ENCODE data around the gene ZCCHC14. TPM values are rescaled to one million over a fixed set of nuclear protein-coding genes. Genes with fewer than 3 reads are reported as not detected.

ZCCHC14 gene
- total and polyA plus RNA-seq, 2 experiments from 2014 or later: 7.9 to 23.2 TPM

GRCh38 chr16:87375426-87376135 is 117.2 kb downstream of the ZCCHC14 start:
- H3K27ac ChIP-seq: peak overlapping the region; percentile 26
- no peaks in the 10 kb centered on the region for H3K27me3 ChIP-seq
- peaks cover 7% of the 10 kb centered on the region for H3K4me1 ChIP-seq (ENCODE audit: low read depth)
- no peaks in the 10 kb centered on the region for H3K36me3 ChIP-seq
- DNase-seq (ENCODE audit: low read depth in 1 of 2, low spot score in 1 of 2): no peak
- H3K9me3 ChIP-seq (ENCODE audit: low read depth): no peaks in the 10 kb centered on the region
- H3K4me3 ChIP-seq: no peak overlapping the region
- no peak for TF ChIP-seq CTCF (IDR thresholded peaks at IDR 0.05; ENCODE audit: low read depth, low read length)

DNA sequence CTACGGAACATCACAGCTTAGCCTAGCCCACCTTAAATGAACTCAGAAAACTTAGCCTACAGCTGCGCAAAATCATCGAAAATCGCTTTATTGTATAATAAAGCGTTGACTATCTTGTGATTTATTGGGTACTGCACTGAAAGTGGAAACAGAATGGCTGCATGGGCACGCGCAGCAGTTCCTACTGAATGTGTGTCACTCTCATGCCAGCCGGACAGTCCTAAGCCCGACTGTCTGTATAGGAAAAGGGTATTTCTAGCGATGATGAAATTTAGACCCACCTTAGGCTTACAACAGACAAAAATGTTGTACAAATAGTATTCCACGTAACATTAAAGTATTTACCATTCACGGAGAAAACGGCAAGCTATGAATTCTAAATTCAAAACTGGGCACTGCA is 118.5 kb downstream of the ZCCHC14 start:
- Histone ChIP-seq H3K27ac (no peak overlapping the region), H3K27me3 (no peaks in the 10 kb centered on the region), H3K4me1 (ENCODE audit: low read depth) (peaks cover 7% of the 10 kb centered on the region), H3K9me3 (ENCODE audit: low read depth) (no peaks in the 10 kb centered on the region), H3K4me3 (no peak overlapping the region), H3K36me3 (no peaks in the 10 kb centered on the region)
- TF ChIP-seq CTCF (IDR thresholded peaks at IDR 0.05; ENCODE audit: low read depth, low read length): no peak
- DNase-seq (ENCODE audit: low read depth in 1 of 2, low spot score in 1 of 2): no peak

GRCh38 chr16:87372305-87372704 is 120.5 kb downstream of the ZCCHC14 start:
- H3K27me3 ChIP-seq: no peaks in the 10 kb centered on the region
- TF ChIP-seq CTCF (IDR thresholded peaks at IDR 0.05; ENCODE audit: low read depth, low read length): no peak

DNA sequence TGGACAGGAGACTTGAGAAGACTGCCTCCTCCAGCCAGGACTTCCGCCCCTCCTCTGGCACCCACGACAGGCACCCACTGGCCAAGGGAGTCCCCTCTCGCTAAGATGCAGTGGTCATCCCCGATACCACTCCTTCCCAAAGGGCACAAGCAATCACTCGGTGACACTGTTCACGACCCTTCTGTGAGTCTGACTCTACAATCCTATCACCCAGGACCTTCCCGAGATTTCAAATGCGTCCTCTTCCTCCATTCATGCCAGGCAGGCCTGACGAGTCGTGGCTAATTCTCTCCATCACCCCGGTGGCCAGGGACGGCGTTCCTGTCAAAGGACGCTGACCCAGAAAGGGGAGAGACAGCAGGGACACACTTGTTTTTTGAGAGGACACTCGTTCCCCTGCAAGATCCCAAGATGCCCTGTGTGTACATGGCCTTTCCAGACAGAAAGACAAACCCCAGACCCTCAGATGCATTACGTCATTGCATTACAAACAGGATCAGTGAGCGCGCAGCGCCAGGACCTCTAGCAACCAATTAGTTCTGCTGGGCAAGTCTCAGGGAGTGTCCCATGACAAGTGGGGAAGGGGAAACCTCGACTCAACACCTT is 121.5 kb downstream of the ZCCHC14 start:
- Histone ChIP-seq H3K4me3 (no peak overlapping the region), H3K27ac (no peak overlapping the region), H3K4me1 (ENCODE audit: low read depth) (peaks cover 7% of the 10 kb centered on the region), H3K36me3 (no peaks in the 10 kb centered on the region), H3K9me3 (ENCODE audit: low read depth) (no peaks in the 10 kb centered on the region), H3K27me3 (no peaks in the 10 kb centered on the region)
- no peak for TF ChIP-seq CTCF (IDR thresholded peaks at IDR 0.05; ENCODE audit: low read depth, low read length)
- DNase-seq (ENCODE audit: low read depth in 1 of 2, low spot score in 1 of 2): no peak

More at GRCh38 chr16:87372305-87372704, 120.5 kb downstream of the ZCCHC14 start:
- H3K27ac ChIP-seq: no peak overlapping the region
- H3K4me1 ChIP-seq (ENCODE audit: low read depth): peaks cover 7% of the 10 kb centered on the region
- H3K9me3 ChIP-seq (ENCODE audit: low read depth): no peaks in the 10 kb centered on the region
- H3K36me3 ChIP-seq: no peaks in the 10 kb centered on the region
- no peak overlapping the region for H3K4me3 ChIP-seq
- no peak for DNase-seq (ENCODE audit: low read depth in 1 of 2, low spot score in 1 of 2)

GRCh38 chr16:87369796-87370719 is 122.8 kb downstream of the ZCCHC14 start:
- DNase-seq (ENCODE audit: low read depth in 1 of 2, low spot score in 1 of 2): no peak
- no peak overlapping the region for H3K27ac ChIP-seq
- H3K4me3 ChIP-seq: no peak overlapping the region
- H3K27me3 ChIP-seq: no peaks in the 10 kb centered on the region
- peaks cover 4% of the 10 kb centered on the region for H3K4me1 ChIP-seq (ENCODE audit: low read depth)
- no peak for TF ChIP-seq CTCF (IDR thresholded peaks at IDR 0.05; ENCODE audit: low read depth, low read length)
- H3K36me3 ChIP-seq: no peaks in the 10 kb centered on the region
- H3K9me3 ChIP-seq (ENCODE audit: low read depth): no peaks in the 10 kb centered on the region
